NB4 (cell line): Measurements from ENCODE around the gene ADAM12.

Experiments used
- POLR2A ChIP-seq: IDR thresholded peaks from 2 replicates; pipeline ENCODE4 v1.6.1; 2011; ENCODE audit warnings: mild to moderate bottlenecking; ENCODE audit not compliant: insufficient read length; ENCODE audit errors: extremely low read depth
- TF ChIP-seq, protein P1 (sequence below): IDR thresholded peaks from one replicate; pipeline ENCODE4 v1.5.1; 2012; ENCODE audit warnings: low read depth, low read length

GRCh38 chr10:126087796-126088505 lies 300.3 kb downstream of the ADAM12 start:
- TF ChIP-seq POLR2A, result no peak
- TF ChIP-seq, protein P1, sequence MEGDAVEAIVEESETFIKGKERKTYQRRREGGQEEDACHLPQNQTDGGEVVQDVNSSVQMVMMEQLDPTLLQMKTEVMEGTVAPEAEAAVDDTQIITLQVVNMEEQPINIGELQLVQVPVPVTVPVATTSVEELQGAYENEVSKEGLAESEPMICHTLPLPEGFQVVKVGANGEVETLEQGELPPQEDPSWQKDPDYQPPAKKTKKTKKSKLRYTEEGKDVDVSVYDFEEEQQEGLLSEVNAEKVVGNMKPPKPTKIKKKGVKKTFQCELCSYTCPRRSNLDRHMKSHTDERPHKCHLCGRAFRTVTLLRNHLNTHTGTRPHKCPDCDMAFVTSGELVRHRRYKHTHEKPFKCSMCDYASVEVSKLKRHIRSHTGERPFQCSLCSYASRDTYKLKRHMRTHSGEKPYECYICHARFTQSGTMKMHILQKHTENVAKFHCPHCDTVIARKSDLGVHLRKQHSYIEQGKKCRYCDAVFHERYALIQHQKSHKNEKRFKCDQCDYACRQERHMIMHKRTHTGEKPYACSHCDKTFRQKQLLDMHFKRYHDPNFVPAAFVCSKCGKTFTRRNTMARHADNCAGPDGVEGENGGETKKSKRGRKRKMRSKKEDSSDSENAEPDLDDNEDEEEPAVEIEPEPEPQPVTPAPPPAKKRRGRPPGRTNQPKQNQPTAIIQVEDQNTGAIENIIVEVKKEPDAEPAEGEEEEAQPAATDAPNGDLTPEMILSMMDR, result no peak
